Suppressor macrophage (primary cell): ENCODE measurements around the gene RTP3.

Source experiments
- DNase-seq, 4 experiments: peaks; one replicate each; pipeline ENCODE4 v3.0.0-alpha.2; 2020 to 2022
- total RNA-seq, 17 experiments: gene quantifications; one replicate each; lab custom pipeline; 2026; ENCODE audit warnings: mixed read lengths in 6 of 17, inconsistent platforms in 3 of 17; lab: John Stamatoyannopoulos, UW

Gene RTP3
- 0 to 0.88 (median 0) reads per million in 17 experiments for total RNA-seq

GRCh38 chr3:46497556-46498265 lies at the start of gene RTP3:
TSS of gene RTP3 (plus strand) at chr3:46497976. CDS start at chr3:46498063, 87 bp downstream.
- no peak for DNase-seq

GRCh38 chr3:46448721-46449120 lies 49.1 kb upstream of the RTP3 start:
- DNase-seq: no peak

GRCh38 chr3:46449755-46450552 lies 47.8 kb upstream of the RTP3 start:
- peak; percentile 24 to 44 (median 38) for DNase-seq

- no peak for DNase-seq
Observed at GRCh38 chr3:46453526-46454208, 44.1 kb upstream of the RTP3 start.

GRCh38 chr3:46454209-46454595 lies 43.6 kb upstream of the RTP3 start:
- no peak for DNase-seq

GRCh38 chr3:46454606-46455005 lies 43.2 kb upstream of the RTP3 start:
- no peak for DNase-seq

GRCh38 chr3:46455231-46456115 lies 42.3 kb upstream of the RTP3 start:
- DNase-seq: no peak

- DNase-seq: no peak
Observed at GRCh38 chr3:46456118-46456517, 41.7 kb upstream of the RTP3 start.

GRCh38 chr3:46460051-46460450 lies 37.7 kb upstream of the RTP3 start:
- DNase-seq: no peak

GRCh38 chr3:46462111-46462510 lies 35.7 kb upstream of the RTP3 start:
- peak; percentile 46 to 76 (median 64) for DNase-seq

GRCh38 chr3:46462511-46462910 lies 35.3 kb upstream of the RTP3 start:
- DNase-seq: no peak

GRCh38 chr3:46463120-46463867 lies 34.5 kb upstream of the RTP3 start:
- no peak for DNase-seq

- no peak for DNase-seq
Observed at GRCh38 chr3:46463868-46464241, 33.9 kb upstream of the RTP3 start.

GRCh38 chr3:46464326-46465195 lies 33.2 kb upstream of the RTP3 start, which contains the start of gene LTF:
TSS of gene LTF (minus strand) at chr3:46464905. CDS start at chr3:46464867, 38 bp downstream.
- DNase-seq: peak in 1 of 4 experiments; percentile 30

GRCh38 chr3:46465196-46465520 lies 32.6 kb upstream of the RTP3 start:
- no peak for DNase-seq

- DNase-seq: no peak
Observed at GRCh38 chr3:46466273-46466672, 31.5 kb upstream of the RTP3 start.

GRCh38 chr3:46466871-46467403 lies 30.8 kb upstream of the RTP3 start:
- no peak for DNase-seq

GRCh38 chr3:46467562-46467961 lies 30.2 kb upstream of the RTP3 start:
- no peak for DNase-seq

- DNase-seq: peak in 3 of 4 experiments; percentile 28 to 43 (median 29)
Observed at GRCh38 chr3:46468753-46469600, 28.8 kb upstream of the RTP3 start.
